Measurements from ENCODE around the gene UGT2B11. TPM values are rescaled to one million over a fixed set of nuclear protein-coding genes. Genes with fewer than 3 reads are reported as not detected.
"Not testable (repeated sequence)": the region's sequence is repeated elsewhere in the genome, so short reads cannot be mapped to it uniquely, and the experiment has no call there.

UGT2B11 gene
- polyA plus RNA-seq (ENCODE audit: insufficient read length in 4 of 4), result 1 to 10 TPM; 1.9 to 5.6 (median 3.2) TPM

- DNase-seq (ENCODE audit: low read depth in 4 of 4, low spot score in 3 of 4), result no peak
These were observed at the start of gene UGT2B11 for GRCh38 chr4:69214716-69215115. Gene UGT2B11 (minus strand): TSS chr4:69214748. CDS start chr4:69214722, 26 bp downstream.

GRCh38 chr4:69253147-69253772 lies 38.7 kb upstream of the UGT2B11 start:
- DNase-seq (ENCODE audit: low read depth in 4 of 4, low spot score in 3 of 4), result not testable (repeated sequence)

- DNase-seq (ENCODE audit: low read depth in 4 of 4, low spot score in 3 of 4), result not testable (repeated sequence)
These were observed 36.3 kb upstream of the UGT2B11 start for GRCh38 chr4:69250884-69251283.

GRCh38 chr4:69242562-69243240 lies 28.2 kb upstream of the UGT2B11 start:
- not testable (repeated sequence) for DNase-seq (ENCODE audit: low read depth in 4 of 4, low spot score in 3 of 4)

- DNase-seq (ENCODE audit: low read depth in 4 of 4, low spot score in 3 of 4), result not testable (repeated sequence)
These were observed 27.2 kb upstream of the UGT2B11 start for GRCh38 chr4:69241746-69242145.

GRCh38 chr4:69240787-69241186 lies 26.2 kb upstream of the UGT2B11 start:
- not testable (repeated sequence) for DNase-seq (ENCODE audit: low read depth in 4 of 4, low spot score in 3 of 4)

- no peak for DNase-seq (ENCODE audit: low read depth in 4 of 4, low spot score in 3 of 4)
These were observed 25.1 kb upstream of the UGT2B11 start for GRCh38 chr4:69239557-69240168.

GRCh38 chr4:69239092-69239491 lies 24.5 kb upstream of the UGT2B11 start:
- no peak for DNase-seq (ENCODE audit: low read depth in 4 of 4, low spot score in 3 of 4)

- DNase-seq (ENCODE audit: low read depth in 4 of 4, low spot score in 3 of 4), result no peak
These were observed 10.3 kb upstream of the UGT2B11 start for GRCh38 chr4:69224891-69225290.

- DNase-seq (ENCODE audit: low read depth in 4 of 4, low spot score in 3 of 4), result not testable (repeated sequence)
These were observed 8.7 kb upstream of the UGT2B11 start for GRCh38 chr4:69223277-69223676.

GRCh38 chr4:69218491-69218890 lies 3.9 kb upstream of the UGT2B11 start:
- not testable (repeated sequence) for DNase-seq (ENCODE audit: low read depth in 4 of 4, low spot score in 3 of 4)

- no peak for DNase-seq (ENCODE audit: low read depth in 4 of 4, low spot score in 3 of 4)
These were observed 3.6 kb downstream of the UGT2B11 start for GRCh38 chr4:69210911-69211310.

- not testable (repeated sequence) for DNase-seq (ENCODE audit: low read depth in 4 of 4, low spot score in 3 of 4)
These were observed 16.0 kb downstream of the UGT2B11 start for GRCh38 chr4:69198506-69198905.

GRCh38 chr4:69196209-69196965 lies 18.2 kb downstream of the UGT2B11 start:
- DNase-seq (ENCODE audit: low read depth in 4 of 4, low spot score in 3 of 4), result no peak

GRCh38 chr4:69194166-69194565 lies 20.4 kb downstream of the UGT2B11 start:
- no peak for DNase-seq (ENCODE audit: low read depth in 4 of 4, low spot score in 3 of 4)

- DNase-seq (ENCODE audit: low read depth in 4 of 4, low spot score in 3 of 4), result not testable (repeated sequence)
These were observed 22.6 kb downstream of the UGT2B11 start for GRCh38 chr4:69191905-69192304.

GRCh38 chr4:69190621-69191020 lies 23.9 kb downstream of the UGT2B11 start:
- DNase-seq (ENCODE audit: low read depth in 4 of 4, low spot score in 3 of 4), result not testable (repeated sequence)

GRCh38 chr4:69181519-69182169 lies 32.9 kb downstream of the UGT2B11 start:
- not testable (repeated sequence) for DNase-seq (ENCODE audit: low read depth in 4 of 4, low spot score in 3 of 4)

GRCh38 chr4:69179817-69180216 lies 34.7 kb downstream of the UGT2B11 start:
- not testable (repeated sequence) for DNase-seq (ENCODE audit: low read depth in 4 of 4, low spot score in 3 of 4)

GRCh38 chr4:69178751-69179205 lies 35.8 kb downstream of the UGT2B11 start:
- not testable (repeated sequence) for DNase-seq (ENCODE audit: low read depth in 4 of 4, low spot score in 3 of 4)
